ENCODE results near the gene MARS1. TPM values are rescaled to one million over a fixed set of nuclear protein-coding genes. Genes with fewer than 3 reads are reported as not detected.

MARS1 gene
- total and polyA plus RNA-seq, 12 donors: 56.7 to 108 (median 75.6) TPM

DNA sequence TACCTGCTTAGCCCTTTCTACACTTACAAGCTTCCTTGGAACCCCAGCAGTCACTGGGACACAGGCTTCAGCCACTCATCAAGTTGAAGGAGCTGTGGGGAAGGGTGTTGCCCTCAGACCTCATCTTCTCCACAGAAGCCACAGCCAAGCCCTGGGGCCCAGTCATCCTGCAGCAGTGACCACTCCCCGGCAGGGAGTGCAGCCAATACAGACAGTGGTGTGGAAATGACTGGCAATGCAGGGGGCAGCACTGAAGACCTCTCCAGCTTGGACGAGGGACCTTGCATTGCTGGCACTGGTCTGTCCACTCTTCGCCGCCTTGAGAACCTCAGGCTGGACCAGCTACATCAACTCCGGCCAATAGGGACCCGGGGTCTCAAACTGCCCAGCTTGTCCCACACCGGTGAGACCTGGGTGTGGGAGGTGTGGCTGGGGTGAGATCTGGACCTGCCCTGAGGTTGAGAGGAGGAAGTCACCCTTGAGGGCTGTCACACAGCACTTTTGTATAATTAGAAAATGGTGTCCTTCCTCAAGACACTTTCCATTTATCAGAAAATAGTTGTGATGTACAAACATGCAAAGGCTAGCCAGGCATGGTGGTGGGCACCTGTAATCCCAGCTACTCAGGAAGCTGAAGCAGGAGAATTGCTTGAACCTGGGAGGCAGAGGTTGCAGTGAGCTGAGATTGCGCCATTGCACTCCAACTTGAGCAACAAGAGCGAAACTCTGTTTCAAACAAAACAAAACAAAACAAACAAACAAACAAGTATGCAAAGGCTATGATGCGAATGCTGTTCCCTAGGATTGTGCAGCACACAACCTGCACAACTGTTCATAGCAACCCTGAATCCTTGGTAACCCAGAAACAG lies 18.3 kb upstream of the MARS1 start:
- 83 to 85% methylated on average over 10 of the region's 10 CpGs for WGBS, 2 donors
- no peak for ATAC-seq

GRCh38 chr12:57470286-57470969 lies 17.4 kb upstream of the MARS1 start:
- Histone ChIP-seq H3K27me3 (peaks cover 5 to 61% (median 47%) of the 10 kb centered on the region in 7 donors), H3K27ac (no peak overlapping the region), H3K4me3 (no peak overlapping the region), H3K4me1 (peaks cover 0 to 26% (median 6%) of the 10 kb centered on the region in 9 donors), H3K36me3 (peaks cover 0 to 65% (median 0%) of the 10 kb centered on the region in 9 donors), H3K9me3 (no peaks in the 10 kb centered on the region)
- WGBS, 2 donors: 92% methylated on average over 14 of the region's 14 CpGs
- no peak for ATAC-seq
- TF ChIP-seq CTCF (IDR thresholded peaks at IDR 0.05): no peak
- no peak for DNase-seq
- intact Hi-C loops (cut with DNase I): no loop called here

More for the DNA sequence above, 18.3 kb upstream of the MARS1 start:
- intact Hi-C loops (cut with DNase I): loop anchor here in 2 of 10 donors (10.0 kb wide), 2 partner anchors 155 to 255 kb away; partner anchors contain the start of gene NXPH4 (in 1 of the 2)
- Histone ChIP-seq H3K4me3 (no peak overlapping the region), H3K9me3 (no peaks in the 10 kb centered on the region), H3K36me3 (peaks cover 0 to 56% (median 0%) of the 10 kb centered on the region in 9 donors), H3K27ac (no peak overlapping the region), H3K4me1 (peaks cover 0 to 17% (median 0%) of the 10 kb centered on the region in 9 donors), H3K27me3 (peaks cover 0 to 52% (median 38%) of the 10 kb centered on the region in 7 donors)
- no peak for DNase-seq
- no peak for TF ChIP-seq CTCF (IDR thresholded peaks at IDR 0.05)

- Histone ChIP-seq H3K4me3 (no peak overlapping the region), H3K36me3 (peaks cover 0 to 65% (median 0%) of the 10 kb centered on the region in 9 donors), H3K9me3 (no peaks in the 10 kb centered on the region), H3K27ac (no peak overlapping the region), H3K4me1 (peaks cover 0 to 33% (median 13%) of the 10 kb centered on the region in 9 donors), H3K27me3 (peaks cover 5 to 68% (median 54%) of the 10 kb centered on the region in 7 donors)
- 89 to 90% methylated on average over 4 of the region's 4 CpGs for WGBS, 2 donors
- DNase-seq (no peak), ATAC-seq (no peak)
- no peak for TF ChIP-seq CTCF (IDR thresholded peaks at IDR 0.05)
- intact Hi-C loops (cut with DNase I): no loop called here
These were observed 16.8 kb upstream of the MARS1 start for GRCh38 chr12:57470970-57471656.

DNA sequence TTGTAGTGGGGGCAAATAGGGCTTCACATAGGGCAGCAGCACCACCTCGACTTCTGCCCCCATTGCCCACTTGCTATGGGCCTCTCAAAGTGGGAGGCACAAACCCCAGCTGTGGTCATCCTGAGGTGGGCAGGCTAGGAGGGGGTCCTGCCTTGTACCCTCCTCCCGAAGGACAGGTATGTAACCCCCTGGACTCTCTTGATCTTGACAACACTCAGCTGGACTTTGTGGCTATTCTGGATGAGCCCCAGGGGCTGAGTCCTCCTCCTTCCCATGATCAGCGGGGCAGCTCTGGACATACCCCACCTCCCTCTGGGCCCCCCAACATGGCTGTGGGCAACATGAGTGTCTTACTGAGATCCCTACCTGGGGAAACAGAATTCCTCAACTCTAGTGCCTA lies 16.2 kb upstream of the MARS1 start:
- peaks cover 9 to 73% (median 60%) of the 10 kb centered on the region in 7 donors for H3K27me3 ChIP-seq
- DNase-seq (no peak), ATAC-seq (no peak)
- intact Hi-C loops (cut with DNase I): no loop called here
- no peak overlapping the region for H3K4me3 ChIP-seq
- no peak for TF ChIP-seq CTCF (IDR thresholded peaks at IDR 0.05)
- H3K27ac ChIP-seq: no peak overlapping the region
- H3K9me3 ChIP-seq: no peaks in the 10 kb centered on the region
- peaks cover 0 to 65% (median 0%) of the 10 kb centered on the region in 9 donors for H3K36me3 ChIP-seq
- 89 to 91% methylated on average over 3 of the region's 3 CpGs for WGBS, 2 donors
- peaks cover 0 to 36% (median 16%) of the 10 kb centered on the region in 9 donors for H3K4me1 ChIP-seq
